Neural progenitor cell (in vitro differentiated cells): ENCODE results near the gene ZNF831. TPM values are rescaled to one million over a fixed set of nuclear protein-coding genes. Genes with fewer than 3 reads are reported as not detected.

Experiments used
- DNase-seq: peaks from one replicate; pipeline ENCODE4 v3.0.0-alpha.2; 2016; ENCODE audit warnings: low spot score
- H2AFZ ChIP-seq: fragments of 200-600 bp; sonication (generic); replicated peaks from 2 replicates; pipeline ENCODE4 v1.6.1; 2016; ENCODE audit warnings: antibody characterized with exemption
- H3F3A ChIP-seq: fragments of 200-600 bp; sonication (generic); 2 replicates; pipeline ENCODE4 v1.6.1; 2016; ENCODE audit warnings: antibody characterized with exemption, low read depth
- H3K27ac ChIP-seq: fragments of 200-600 bp; sonication (generic); 2 replicates; pipeline ENCODE4 v1.5.1; 2016; ENCODE audit warnings: mild to moderate bottlenecking
- H3K27me3 ChIP-seq: fragments of 200-600 bp; sonication (generic); 2 replicates; pipeline ENCODE4 v1.6.1; 2016; ENCODE audit warnings: mild to moderate bottlenecking, moderate library complexity
- H3K36me3 ChIP-seq: fragments of 200-600 bp; sonication (generic); 2 replicates; pipeline ENCODE4 v1.5.1; 2016
- H3K4me1 ChIP-seq: fragments of 200-600 bp; sonication (generic); 2 replicates; pipeline ENCODE4 v1.6.1; 2016; ENCODE audit warnings: mixed run types
- H3K4me2 ChIP-seq: fragments of 200-600 bp; sonication (generic); 2 replicates; pipeline ENCODE4 v1.6.1; 2016
- H3K4me3 ChIP-seq: fragments of 200-600 bp; sonication (generic); 2 replicates; pipeline ENCODE4 v1.5.1; 2016
- H3K79me2 ChIP-seq: fragments of 200-600 bp; sonication (generic); 2 replicates; pipeline ENCODE4 v1.6.1; 2016; ENCODE audit warnings: low read depth
- H3K9ac ChIP-seq: fragments of 200-600 bp; sonication (generic); 2 replicates; pipeline ENCODE4 v1.6.1; 2016
- H3K9me3 ChIP-seq: fragments of 200-600 bp; sonication (generic); 2 replicates; pipeline ENCODE4 v1.5.1; 2016; ENCODE audit warnings: low read depth
- H4K20me1 ChIP-seq: fragments of 200-600 bp; sonication (generic); 2 replicates; pipeline ENCODE4 v1.6.1; 2016; ENCODE audit warnings: low read depth
- H3K27ac Mint-ChIP-seq: 3 replicates; pipeline ENCODE4 v1.8.0; 2021; ENCODE audit warnings: mixed read lengths
- H3K27me3 Mint-ChIP-seq: 2 replicates; pipeline ENCODE4 v1.8.0; 2022; ENCODE audit warnings: low read depth, mild to moderate bottlenecking, inconsistent platforms, moderate library complexity, mixed read lengths; ENCODE audit not compliant: insufficient read depth
- H3K36me3 Mint-ChIP-seq: 3 replicates; pipeline ENCODE4 v1.8.0; 2021; ENCODE audit warnings: mixed read lengths
- H3K4me1 Mint-ChIP-seq: 3 replicates; pipeline ENCODE4 v1.8.0; 2021; ENCODE audit warnings: mixed read lengths
- H3K4me3 Mint-ChIP-seq: 3 replicates; pipeline ENCODE4 v1.8.0; 2021; ENCODE audit warnings: mild to moderate bottlenecking, moderate library complexity, mixed read lengths
- H3K9me3 Mint-ChIP-seq: 3 replicates; pipeline ENCODE4 v1.8.0; 2020; ENCODE audit warnings: mixed read lengths
- CTCF ChIP-seq: fragments of 200-600 bp; sonication (generic); IDR thresholded peaks from 2 replicates; pipeline ENCODE4 v1.5.1; 2017; ENCODE audit warnings: antibody characterized with exemption, mild to moderate bottlenecking
- EZH2 ChIP-seq: fragments of 200-600 bp; sonication (generic); IDR thresholded peaks from 2 replicates; pipeline ENCODE4 v1.6.1; 2017; ENCODE audit warnings: antibody characterized with exemption, mild to moderate bottlenecking, moderate library complexity
- EZH2phosphoT487 ChIP-seq: fragments of 200-600 bp; sonication (generic); IDR thresholded peaks from 2 replicates; pipeline ENCODE4 v1.6.1; 2017; ENCODE audit warnings: antibody characterized with exemption
- total RNA-seq: library from RNA; depleted of rRNA; stranded (reverse); fragments of >200 nt; gene quantifications from 2 replicates; pipeline ENCODE4 v1.2.3, GENCODE V29; 2015; ENCODE audit warnings: low replicate concordance

ZNF831 gene
- total RNA-seq, 1 donor from 2014 or later, result not detected

GRCh38 chr20:59223750-59224149 lies 60.1 kb downstream of the ZNF831 start:
- Histone ChIP-seq H2AFZ (no peak overlapping the region), H3K4me1 (peaks cover 19% of the 10 kb centered on the region), H3K27me3 (peaks cover 38% of the 10 kb centered on the region), H3K27ac (no peak overlapping the region), H4K20me1 (no peaks in the 10 kb centered on the region), H3F3A (no peaks in the 10 kb centered on the region), H3K9me3 (no peaks in the 10 kb centered on the region), H3K9ac (no peak overlapping the region), H3K4me3 (no peak overlapping the region), H3K36me3 (no peaks in the 10 kb centered on the region), H3K79me2 (no peaks in the 10 kb centered on the region), H3K4me2 (no peak overlapping the region)
- peaks cover 18% of the 10 kb centered on the region for H3K4me1 Mint-ChIP-seq
- H3K27me3 Mint-ChIP-seq, result peaks cover 12% of the 10 kb centered on the region
- no peaks in the 10 kb centered on the region for H3K36me3 Mint-ChIP-seq
- DNase-seq, result no peak
- H3K4me3 Mint-ChIP-seq, result no peak overlapping the region
- H3K27ac Mint-ChIP-seq, result no peak overlapping the region
- TF ChIP-seq EZH2phosphoT487 (no peak), EZH2 (no peak), CTCF (no peak)
- peaks cover 3% of the 10 kb centered on the region for H3K9me3 Mint-ChIP-seq

- Histone ChIP-seq H3K4me1 (peaks cover 15% of the 10 kb centered on the region), H3K4me2 (no peak overlapping the region), H3K79me2 (no peaks in the 10 kb centered on the region), H3K27ac (no peak overlapping the region), H4K20me1 (no peaks in the 10 kb centered on the region), H3K9ac (no peak overlapping the region), H2AFZ (no peak overlapping the region), H3F3A (no peaks in the 10 kb centered on the region), H3K9me3 (no peaks in the 10 kb centered on the region), H3K27me3 (peaks cover 38% of the 10 kb centered on the region), H3K4me3 (no peak overlapping the region), H3K36me3 (no peaks in the 10 kb centered on the region)
- H3K36me3 Mint-ChIP-seq, result no peaks in the 10 kb centered on the region
- no peak overlapping the region for H3K27ac Mint-ChIP-seq
- H3K4me3 Mint-ChIP-seq, result peak overlapping the region; percentile 3
- peaks cover 18% of the 10 kb centered on the region for H3K4me1 Mint-ChIP-seq
- H3K9me3 Mint-ChIP-seq, result peaks cover 3% of the 10 kb centered on the region
- peaks cover 15% of the 10 kb centered on the region for H3K27me3 Mint-ChIP-seq
- no peak for DNase-seq
- TF ChIP-seq CTCF (no peak), EZH2 (no peak), EZH2phosphoT487 (no peak)
Measured at GRCh38 chr20:59224236-59224635, 60.6 kb downstream of the ZNF831 start.

DNA sequence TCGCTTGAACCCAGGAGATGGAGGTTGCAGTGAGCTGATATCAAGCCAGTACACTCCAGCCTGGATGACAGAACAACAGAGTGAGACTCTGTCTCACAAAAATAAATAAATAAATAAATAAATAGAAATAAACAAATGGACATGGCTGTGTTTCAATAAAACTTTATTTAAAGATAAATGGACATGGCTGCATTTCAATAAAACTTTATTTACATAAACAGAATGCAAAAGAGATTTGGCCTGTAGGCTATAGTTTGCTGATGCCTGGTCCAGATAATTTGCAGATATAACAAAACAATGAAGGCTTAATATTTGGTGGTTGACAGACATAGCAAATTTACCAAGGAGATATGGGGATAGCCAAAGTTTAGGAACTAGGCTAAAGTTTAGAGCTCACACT lies 66.8 kb downstream of the ZNF831 start:
- no peaks in the 10 kb centered on the region for H3K9me3 Mint-ChIP-seq
- no peaks in the 10 kb centered on the region for H3F3A ChIP-seq
- no peaks in the 10 kb centered on the region for H3K4me1 Mint-ChIP-seq
- no peak overlapping the region for H3K27ac Mint-ChIP-seq
- H3K27me3 Mint-ChIP-seq, result peaks cover 6% of the 10 kb centered on the region
- H3K27me3 ChIP-seq, result no peaks in the 10 kb centered on the region
- no peak for TF ChIP-seq EZH2phosphoT487
- no peak for TF ChIP-seq EZH2
- TF ChIP-seq CTCF, result no peak
- no peaks in the 10 kb centered on the region for H3K4me1 ChIP-seq
- H3K27ac ChIP-seq, result no peak overlapping the region
- no peaks in the 10 kb centered on the region for H3K36me3 ChIP-seq
- no peak overlapping the region for H3K9ac ChIP-seq
- no peak overlapping the region for H3K4me2 ChIP-seq
- H2AFZ ChIP-seq, result no peak overlapping the region
- no peak overlapping the region for H3K4me3 ChIP-seq
- H3K79me2 ChIP-seq, result no peaks in the 10 kb centered on the region
- H3K4me3 Mint-ChIP-seq, result no peak overlapping the region
- H3K9me3 ChIP-seq, result no peaks in the 10 kb centered on the region
- DNase-seq, result no peak
- H3K36me3 Mint-ChIP-seq, result no peaks in the 10 kb centered on the region
- no peaks in the 10 kb centered on the region for H4K20me1 ChIP-seq
